SK-N-SH treated with all-trans-retinoic acid at 6 μM for 48 hours (cell line): ENCODE measurements around the gene HOXA7.

Experiments used
- ATAC-seq: fragments of 200-7000 bp; cut with Tn5 transposase; 3 replicates; pipeline ENCODE4 v1.9.1; 2020; ENCODE audit warnings: mild to moderate bottlenecking, moderate library complexity
- ARNTL ChIP-seq: fragments of 450-650 bp; formaldehyde crosslinking; IDR thresholded peaks from 2 replicates; pipeline ENCODE4 v1.5.0; 2020; ENCODE audit warnings: low read depth, mild to moderate bottlenecking, moderate library complexity, borderline replicate concordance
- CREB5 ChIP-seq: fragments of 250-450 bp; sonication (Bioruptor Pico); IDR thresholded peaks from 2 replicates; pipeline ENCODE4 v1.5.1; 2020; ENCODE audit warnings: low read depth, mild to moderate bottlenecking, moderate library complexity
- CSDC2 ChIP-seq: fragments of 250-450 bp; sonication (Bioruptor Pico); IDR thresholded peaks from 2 replicates; pipeline ENCODE4 v1.5.0; 2020; ENCODE audit warnings: mild to moderate bottlenecking, moderate library complexity
- OSR1 ChIP-seq: fragments of 250-450 bp; sonication (Bioruptor Pico); IDR thresholded peaks from 2 replicates; pipeline ENCODE4 v1.8.0; 2022; ENCODE audit warnings: moderate library complexity, mild to moderate bottlenecking, inconsistent platforms
- PPARA ChIP-seq: fragments of 250-450 bp; sonication (Bioruptor Pico); IDR thresholded peaks from 2 replicates; pipeline ENCODE4 v1.5.0; 2020; ENCODE audit warnings: mild to moderate bottlenecking, borderline replicate concordance
- TCF4 ChIP-seq: fragments of 250-450 bp; sonication (Bioruptor Pico); IDR thresholded peaks from 2 replicates; pipeline ENCODE4 v1.8.0; 2021; ENCODE audit warnings: mild to moderate bottlenecking, moderate library complexity, borderline replicate concordance
- ZC3H10 ChIP-seq: fragments of 250-450 bp; sonication (Bioruptor Pico); IDR thresholded peaks from 2 replicates; pipeline ENCODE4 v1.5.1; 2021; ENCODE audit warnings: mild to moderate bottlenecking, moderate library complexity
- ZNF565 ChIP-seq: fragments of 450-650 bp; formaldehyde crosslinking; conservative IDR thresholded peaks from 2 replicates; pipeline ENCODE4 v1.5.0; 2020; ENCODE audit warnings: low read depth, mild to moderate bottlenecking, moderate library complexity
- ZNF70 ChIP-seq: fragments of 450-650 bp; formaldehyde crosslinking; IDR thresholded peaks from 2 replicates; pipeline ENCODE4 v1.5.0; 2020; ENCODE audit warnings: mild to moderate bottlenecking, moderate library complexity
- ZNF8 ChIP-seq: fragments of 450-650 bp; formaldehyde crosslinking; IDR thresholded peaks from 2 replicates; pipeline ENCODE4 v1.5.0; 2020; ENCODE audit warnings: mild to moderate bottlenecking, moderate library complexity
- TF ChIP-seq, protein P1 (sequence below): fragments of 250-450 bp; sonication (Bioruptor Pico); IDR thresholded peaks from 2 replicates; pipeline ENCODE4 v1.5.1; 2021; ENCODE audit warnings: mild to moderate bottlenecking, moderate library complexity
- TF ChIP-seq, protein P2 (sequence below): fragments of 250-450 bp; sonication (Bioruptor Pico); IDR thresholded peaks from 2 replicates; pipeline ENCODE4 v1.5.0; 2020; ENCODE audit warnings: mild to moderate bottlenecking, moderate library complexity
- TF ChIP-seq, protein P3 (sequence below): fragments of 250-450 bp; sonication (Bioruptor Pico); IDR thresholded peaks from 2 replicates; pipeline ENCODE4 v1.8.0; 2020; ENCODE audit warnings: mild to moderate bottlenecking, moderate library complexity, borderline replicate concordance
- TF ChIP-seq, protein P4 (sequence below): fragments of 250-450 bp; sonication (Bioruptor Pico); IDR thresholded peaks from 2 replicates; pipeline ENCODE4 v1.8.0; 2021; ENCODE audit warnings: low read depth, mild to moderate bottlenecking, moderate library complexity, borderline replicate concordance

The HOXA7 gene

GRCh38 chr7:27189997-27190748 lies 33.7 kb upstream of the HOXA7 start (continued):
- TF ChIP-seq ZNF565 (CRISPR knock-in tag), result no peak
- TF ChIP-seq, all 23 proteins: peak for 0

GRCh38 chr7:27189295-27189996 lies 33.0 kb upstream of the HOXA7 start:
- peak; percentile 5; the same call in 1 of the 3 replicates for ATAC-seq
- TF ChIP-seq CSDC2 (CRISPR knock-in tag) (no peak), TCF4 (CRISPR knock-in tag) (no peak)
- TF ChIP-seq, protein P1, sequence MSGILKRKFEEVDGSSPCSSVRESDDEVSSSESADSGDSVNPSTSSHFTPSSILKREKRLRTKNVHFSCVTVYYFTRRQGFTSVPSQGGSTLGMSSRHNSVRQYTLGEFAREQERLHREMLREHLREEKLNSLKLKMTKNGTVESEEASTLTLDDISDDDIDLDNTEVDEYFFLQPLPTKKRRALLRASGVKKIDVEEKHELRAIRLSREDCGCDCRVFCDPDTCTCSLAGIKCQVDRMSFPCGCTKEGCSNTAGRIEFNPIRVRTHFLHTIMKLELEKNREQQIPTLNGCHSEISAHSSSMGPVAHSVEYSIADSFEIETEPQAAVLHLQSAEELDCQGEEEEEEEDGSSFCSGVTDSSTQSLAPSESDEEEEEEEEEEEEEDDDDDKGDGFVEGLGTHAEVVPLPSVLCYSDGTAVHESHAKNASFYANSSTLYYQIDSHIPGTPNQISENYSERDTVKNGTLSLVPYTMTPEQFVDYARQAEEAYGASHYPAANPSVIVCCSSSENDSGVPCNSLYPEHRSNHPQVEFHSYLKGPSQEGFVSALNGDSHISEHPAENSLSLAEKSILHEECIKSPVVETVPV, result no peak
- TF ChIP-seq, protein P2, sequence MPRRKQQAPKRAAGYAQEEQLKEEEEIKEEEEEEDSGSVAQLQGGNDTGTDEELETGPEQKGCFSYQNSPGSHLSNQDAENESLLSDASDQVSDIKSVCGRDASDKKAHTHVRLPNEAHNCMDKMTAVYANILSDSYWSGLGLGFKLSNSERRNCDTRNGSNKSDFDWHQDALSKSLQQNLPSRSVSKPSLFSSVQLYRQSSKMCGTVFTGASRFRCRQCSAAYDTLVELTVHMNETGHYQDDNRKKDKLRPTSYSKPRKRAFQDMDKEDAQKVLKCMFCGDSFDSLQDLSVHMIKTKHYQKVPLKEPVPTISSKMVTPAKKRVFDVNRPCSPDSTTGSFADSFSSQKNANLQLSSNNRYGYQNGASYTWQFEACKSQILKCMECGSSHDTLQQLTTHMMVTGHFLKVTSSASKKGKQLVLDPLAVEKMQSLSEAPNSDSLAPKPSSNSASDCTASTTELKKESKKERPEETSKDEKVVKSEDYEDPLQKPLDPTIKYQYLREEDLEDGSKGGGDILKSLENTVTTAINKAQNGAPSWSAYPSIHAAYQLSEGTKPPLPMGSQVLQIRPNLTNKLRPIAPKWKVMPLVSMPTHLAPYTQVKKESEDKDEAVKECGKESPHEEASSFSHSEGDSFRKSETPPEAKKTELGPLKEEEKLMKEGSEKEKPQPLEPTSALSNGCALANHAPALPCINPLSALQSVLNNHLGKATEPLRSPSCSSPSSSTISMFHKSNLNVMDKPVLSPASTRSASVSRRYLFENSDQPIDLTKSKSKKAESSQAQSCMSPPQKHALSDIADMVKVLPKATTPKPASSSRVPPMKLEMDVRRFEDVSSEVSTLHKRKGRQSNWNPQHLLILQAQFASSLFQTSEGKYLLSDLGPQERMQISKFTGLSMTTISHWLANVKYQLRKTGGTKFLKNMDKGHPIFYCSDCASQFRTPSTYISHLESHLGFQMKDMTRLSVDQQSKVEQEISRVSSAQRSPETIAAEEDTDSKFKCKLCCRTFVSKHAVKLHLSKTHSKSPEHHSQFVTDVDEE (CRISPR knock-in tag), result no peak
- TF ChIP-seq, protein P3, sequence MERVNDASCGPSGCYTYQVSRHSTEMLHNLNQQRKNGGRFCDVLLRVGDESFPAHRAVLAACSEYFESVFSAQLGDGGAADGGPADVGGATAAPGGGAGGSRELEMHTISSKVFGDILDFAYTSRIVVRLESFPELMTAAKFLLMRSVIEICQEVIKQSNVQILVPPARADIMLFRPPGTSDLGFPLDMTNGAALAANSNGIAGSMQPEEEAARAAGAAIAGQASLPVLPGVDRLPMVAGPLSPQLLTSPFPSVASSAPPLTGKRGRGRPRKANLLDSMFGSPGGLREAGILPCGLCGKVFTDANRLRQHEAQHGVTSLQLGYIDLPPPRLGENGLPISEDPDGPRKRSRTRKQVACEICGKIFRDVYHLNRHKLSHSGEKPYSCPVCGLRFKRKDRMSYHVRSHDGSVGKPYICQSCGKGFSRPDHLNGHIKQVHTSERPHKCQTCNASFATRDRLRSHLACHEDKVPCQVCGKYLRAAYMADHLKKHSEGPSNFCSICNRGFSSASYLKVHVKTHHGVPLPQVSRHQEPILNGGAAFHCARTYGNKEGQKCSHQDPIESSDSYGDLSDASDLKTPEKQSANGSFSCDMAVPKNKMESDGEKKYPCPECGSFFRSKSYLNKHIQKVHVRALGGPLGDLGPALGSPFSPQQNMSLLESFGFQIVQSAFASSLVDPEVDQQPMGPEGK (CRISPR knock-in tag), result no peak
- TF ChIP-seq, protein P4, sequence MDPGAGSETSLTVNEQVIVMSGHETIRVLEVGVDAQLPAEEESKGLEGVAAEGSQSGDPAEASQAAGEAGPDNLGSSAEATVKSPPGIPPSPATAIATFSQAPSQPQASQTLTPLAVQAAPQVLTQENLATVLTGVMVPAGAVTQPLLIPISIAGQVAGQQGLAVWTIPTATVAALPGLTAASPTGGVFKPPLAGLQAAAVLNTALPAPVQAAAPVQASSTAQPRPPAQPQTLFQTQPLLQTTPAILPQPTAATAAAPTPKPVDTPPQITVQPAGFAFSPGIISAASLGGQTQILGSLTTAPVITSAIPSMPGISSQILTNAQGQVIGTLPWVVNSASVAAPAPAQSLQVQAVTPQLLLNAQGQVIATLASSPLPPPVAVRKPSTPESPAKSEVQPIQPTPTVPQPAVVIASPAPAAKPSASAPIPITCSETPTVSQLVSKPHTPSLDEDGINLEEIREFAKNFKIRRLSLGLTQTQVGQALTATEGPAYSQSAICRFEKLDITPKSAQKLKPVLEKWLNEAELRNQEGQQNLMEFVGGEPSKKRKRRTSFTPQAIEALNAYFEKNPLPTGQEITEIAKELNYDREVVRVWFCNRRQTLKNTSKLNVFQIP, result no peak

- TF ChIP-seq ARNTL (CRISPR knock-in tag) (no peak), ZNF8 (CRISPR knock-in tag) (no peak), PPARA (no peak), ZNF70 (CRISPR knock-in tag) (no peak), OSR1 (CRISPR knock-in tag) (no peak), ZC3H10 (CRISPR knock-in tag) (no peak), CREB5 (CRISPR knock-in tag) (no peak), CSDC2 (CRISPR knock-in tag) (no peak)
- TF ChIP-seq, protein P1, result no peak
- TF ChIP-seq, protein P4, result no peak
- TF ChIP-seq, protein P3 (CRISPR knock-in tag), result no peak
- TF ChIP-seq, all 23 proteins: peak for 0
- peak; percentile 2; the same call in 1 of the 3 replicates for ATAC-seq
Measured at GRCh38 chr7:27188386-27189294, 32.2 kb upstream of the HOXA7 start.
